PC-9 (cell line): ENCODE data around the gene TMEM200B. TPM values are rescaled to one million over a fixed set of nuclear protein-coding genes. Genes with fewer than 3 reads are reported as not detected.

ENCODE experiments used
- BruUV-seq: library from RNA; stranded (reverse); fragments of 400-500 nt; replicated peaks from 2 replicates; lab custom pipeline; 2021; lab: Mats Ljungman, UMichigan
- CTCF ChIA-PET: fragments of 300-600 bp; sonication (Branson Sonifier 250); formaldehyde crosslinking; loops from one replicate; lab custom pipeline; 2022; ENCODE audit warnings: antibody characterized with exemption; lab: Charles Lee
- POLR2A ChIA-PET: fragments of 300-600 bp; sonication (Branson Sonifier 250); formaldehyde crosslinking; loops from one replicate; lab custom pipeline; 2022; ENCODE audit warnings: antibody characterized with exemption; ENCODE audit not compliant: unreplicated experiment; lab: Charles Lee
- DNase-seq, 2 experiments: peaks; one replicate each; pipeline versions ENCODE4 v3.0.0 to v3.0.0-alpha.2; 2015 to 2022; ENCODE audit warnings: mixed read lengths in 1 of 2
- H2AFZ ChIP-seq: fragments of 200-600 bp; sonication (generic); 2 replicates; pipeline ENCODE4 v1.8.1; 2017; ENCODE audit warnings: antibody characterized with exemption
- H3F3A ChIP-seq: fragments of 200-600 bp; sonication (generic); 2 replicates; pipeline ENCODE4 v1.8.1; 2017; ENCODE audit warnings: antibody characterized with exemption, mild to moderate bottlenecking, low read depth; ENCODE audit not compliant: insufficient read depth
- H3K27ac ChIP-seq: fragments of 200-600 bp; sonication (generic); 2 replicates; pipeline ENCODE4 v1.6.1; 2016; ENCODE audit warnings: mixed run types
- H3K27me3 ChIP-seq: fragments of 200-600 bp; sonication (generic); 2 replicates; pipeline ENCODE4 v1.6.1; 2016; ENCODE audit warnings: low read depth, mixed run types; ENCODE audit not compliant: insufficient read depth
- H3K36me3 ChIP-seq: fragments of 200-600 bp; sonication (generic); 2 replicates; pipeline ENCODE4 v1.6.1; 2016; ENCODE audit warnings: low read depth, mixed run types
- H3K4me1 ChIP-seq: fragments of 200-600 bp; sonication (generic); replicated peaks from 2 replicates; pipeline ENCODE4 v1.6.1; 2016; ENCODE audit warnings: mixed run types; ENCODE audit not compliant: insufficient read depth
- H3K4me2 ChIP-seq: fragments of 200-600 bp; sonication (generic); 2 replicates; pipeline ENCODE4 v1.6.1; 2017; ENCODE audit warnings: mixed run types
- H3K4me3 ChIP-seq: fragments of 200-600 bp; sonication (generic); 2 replicates; pipeline ENCODE4 v1.6.1; 2016; ENCODE audit warnings: mixed run types
- H3K79me2 ChIP-seq: fragments of 200-600 bp; sonication (generic); 2 replicates; pipeline ENCODE4 v1.6.1; 2017; ENCODE audit warnings: low read depth, mixed run types
- H3K9me2 ChIP-seq: fragments of 200-600 bp; sonication (generic); 2 replicates; pipeline ENCODE4 v1.8.1; 2017; ENCODE audit warnings: mild to moderate bottlenecking; ENCODE audit not compliant: insufficient read depth
- H3K9me3 ChIP-seq: fragments of 200-600 bp; sonication (generic); 2 replicates; pipeline ENCODE4 v1.8.1; 2016; ENCODE audit warnings: low read depth; ENCODE audit not compliant: insufficient read depth
- H4K20me1 ChIP-seq: fragments of 200-600 bp; sonication (generic); 2 replicates; pipeline ENCODE4 v1.8.1; 2017; ENCODE audit not compliant: insufficient read depth
- EZH2 ChIP-seq: fragments of 200-600 bp; sonication (generic); IDR thresholded peaks from 2 replicates; pipeline ENCODE4 v1.8.0; 2017; ENCODE audit warnings: antibody characterized with exemption, low read depth
- intact Hi-C: fragments of 100-400 bp; cut with micrococcal nuclease; formaldehyde crosslinking; loops from one replicate; pipeline ENCODE4 v1.10.0; 2022; ENCODE audit not compliant: unreplicated experiment
- total RNA-seq: library from RNA; stranded (reverse); gene quantifications from 2 replicates; pipeline ENCODE4 v1.2.3, GENCODE V29; 2021
- TF ChIP-seq, protein P1 (sequence below): fragments of 200-600 bp; sonication (generic); conservative IDR thresholded peaks from 2 replicates; pipeline ENCODE4 v1.6.1; 2017; ENCODE audit warnings: mixed run types, antibody characterized with exemption, mild to moderate bottlenecking, moderate library complexity

The TMEM200B gene
- total RNA-seq, 1 experiment from 2014 or later = 1.1 TPM

DNA sequence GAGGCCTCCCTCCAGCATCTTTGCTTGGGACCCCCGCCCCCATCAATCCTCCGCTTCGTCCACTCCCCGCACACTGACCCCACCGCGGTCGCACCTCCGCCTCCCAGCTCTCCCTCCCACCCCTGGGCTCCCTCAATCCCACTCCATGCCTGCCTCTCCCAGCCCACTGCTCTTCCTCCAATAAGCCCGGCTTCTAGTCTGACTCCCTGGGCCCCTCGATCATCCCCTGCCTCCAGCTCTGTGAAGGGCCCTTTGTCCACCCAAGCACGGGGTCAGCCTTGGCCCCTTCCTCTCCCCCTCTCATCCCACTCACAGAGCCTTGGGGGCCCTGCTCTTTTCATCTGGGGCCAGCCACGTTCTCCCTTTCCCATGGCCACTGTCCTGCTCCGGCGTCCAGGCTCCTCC is 1.5 kb upstream of the TMEM200B start:
- POLR2A ChIA-PET = interaction anchor here (0.5 to 0.6 kb wide), 3 partner anchors 19 to 1932 kb away, joined by 3 to 35 read pairs (median 3); partner anchors contain the start of gene GMEB1
- intact Hi-C loops = no loop called here
- Histone ChIP-seq H2AFZ (no peak overlapping the region), H3K79me2 (no peaks in the 10 kb centered on the region), H3K27ac (no peak overlapping the region), H3K27me3 (0 out of 2 replicates have a peak, but pooled peaks cover 3% of the 10 kb centered on the region), H3K9me3 (no peaks in the 10 kb centered on the region), H3K9me2 (no peaks in the 10 kb centered on the region), H4K20me1 (no peaks in the 10 kb centered on the region), H3K36me3 (no peaks in the 10 kb centered on the region), H3F3A (no peaks in the 10 kb centered on the region), H3K4me1 (no peaks in the 10 kb centered on the region), H3K4me3 (no peak overlapping the region), H3K4me2 (peak overlapping the region; percentile 88; the same call in 1 of the 2 replicates)
- TSS peak; percentile 35 for BruUV-seq
- DNase-seq = no peak
- TF ChIP-seq EZH2 = no peak
- TF ChIP-seq, protein P1, sequence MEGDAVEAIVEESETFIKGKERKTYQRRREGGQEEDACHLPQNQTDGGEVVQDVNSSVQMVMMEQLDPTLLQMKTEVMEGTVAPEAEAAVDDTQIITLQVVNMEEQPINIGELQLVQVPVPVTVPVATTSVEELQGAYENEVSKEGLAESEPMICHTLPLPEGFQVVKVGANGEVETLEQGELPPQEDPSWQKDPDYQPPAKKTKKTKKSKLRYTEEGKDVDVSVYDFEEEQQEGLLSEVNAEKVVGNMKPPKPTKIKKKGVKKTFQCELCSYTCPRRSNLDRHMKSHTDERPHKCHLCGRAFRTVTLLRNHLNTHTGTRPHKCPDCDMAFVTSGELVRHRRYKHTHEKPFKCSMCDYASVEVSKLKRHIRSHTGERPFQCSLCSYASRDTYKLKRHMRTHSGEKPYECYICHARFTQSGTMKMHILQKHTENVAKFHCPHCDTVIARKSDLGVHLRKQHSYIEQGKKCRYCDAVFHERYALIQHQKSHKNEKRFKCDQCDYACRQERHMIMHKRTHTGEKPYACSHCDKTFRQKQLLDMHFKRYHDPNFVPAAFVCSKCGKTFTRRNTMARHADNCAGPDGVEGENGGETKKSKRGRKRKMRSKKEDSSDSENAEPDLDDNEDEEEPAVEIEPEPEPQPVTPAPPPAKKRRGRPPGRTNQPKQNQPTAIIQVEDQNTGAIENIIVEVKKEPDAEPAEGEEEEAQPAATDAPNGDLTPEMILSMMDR = no peak
- CTCF ChIA-PET = interaction anchor here (0.5 kb wide), 1 partner anchor 33 kb away, joined by 10 read pairs; no protein-coding TSS in a partner anchor

DNA sequence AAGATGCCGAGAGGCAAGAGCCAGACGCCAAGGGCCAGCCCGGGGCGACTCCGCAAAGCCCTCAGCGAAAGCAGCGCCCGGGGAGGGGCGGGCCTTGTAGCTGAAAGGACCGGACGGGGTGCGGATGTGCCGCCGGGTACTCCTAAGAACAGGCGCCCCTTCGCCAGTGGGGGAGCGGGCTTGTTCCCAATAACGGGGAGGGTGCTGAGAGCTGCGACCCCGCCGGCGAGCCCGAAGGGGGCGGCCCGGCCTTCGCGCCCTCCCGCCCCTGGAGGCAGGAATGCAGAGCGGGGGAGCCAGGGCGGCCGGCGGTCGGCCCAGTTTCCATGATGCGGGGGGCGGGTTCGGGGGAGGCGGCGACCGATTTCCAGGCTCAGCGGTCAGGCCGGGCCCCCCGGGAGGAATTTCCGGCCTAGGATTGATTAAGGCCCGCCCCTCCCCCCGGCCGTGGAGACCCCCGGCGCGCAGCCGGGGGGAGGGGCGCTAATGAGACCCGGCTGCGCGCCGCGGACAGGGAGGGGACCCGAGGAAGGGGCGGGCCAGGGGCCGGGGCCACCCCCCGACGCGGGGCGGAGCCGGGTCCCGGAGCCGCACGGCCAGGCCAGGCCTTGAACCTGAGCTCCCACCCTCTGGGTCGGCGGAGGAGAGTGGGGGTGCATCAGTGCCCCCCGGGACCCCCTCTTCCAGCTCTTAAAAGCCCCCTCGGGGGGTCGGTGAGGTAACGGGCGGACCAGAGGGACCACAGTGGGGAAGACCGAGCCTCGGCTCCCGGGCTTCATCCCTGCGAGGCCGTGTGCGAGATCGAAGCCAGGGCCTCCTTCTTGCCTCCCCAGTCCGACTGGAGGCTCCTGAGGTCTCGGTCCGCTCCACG is 898 bp upstream of the TMEM200B start:
- intact Hi-C loops = no loop called here
- TF ChIP-seq, protein P1 = peak; percentile 58
- TF ChIP-seq EZH2 = no peak
- Histone ChIP-seq H3K9me2 (no peaks in the 10 kb centered on the region), H4K20me1 (no peaks in the 10 kb centered on the region), H3K4me1 (no peaks in the 10 kb centered on the region), H3F3A (no peaks in the 10 kb centered on the region), H3K9me3 (no peaks in the 10 kb centered on the region), H3K27me3 (0 out of 2 replicates have a peak, but pooled peaks cover 3% of the 10 kb centered on the region), H3K27ac (no peak overlapping the region), H3K4me2 (peak overlapping the region; percentile 88), H3K36me3 (no peaks in the 10 kb centered on the region), H3K79me2 (no peaks in the 10 kb centered on the region), H3K4me3 (peak overlapping the region; percentile 53), H2AFZ (peak overlapping the region; percentile 80)
- ChIA-PET CTCF (interaction anchor here (0.5 to 1.1 kb wide), 2 partner anchors 9 to 32 kb away, joined by 3 to 10 read pairs; no protein-coding TSS in a partner anchor), POLR2A (interaction anchor here (0.5 to 0.7 kb wide), 4 partner anchors 18 to 1932 kb away, joined by 3 to 35 read pairs (median 4); partner anchors contain the start of genes GMEB1 and YTHDF2)
- no TSS peak for BruUV-seq
- DNase-seq = peak in 1 of 2 experiments; percentile 70

DNA sequence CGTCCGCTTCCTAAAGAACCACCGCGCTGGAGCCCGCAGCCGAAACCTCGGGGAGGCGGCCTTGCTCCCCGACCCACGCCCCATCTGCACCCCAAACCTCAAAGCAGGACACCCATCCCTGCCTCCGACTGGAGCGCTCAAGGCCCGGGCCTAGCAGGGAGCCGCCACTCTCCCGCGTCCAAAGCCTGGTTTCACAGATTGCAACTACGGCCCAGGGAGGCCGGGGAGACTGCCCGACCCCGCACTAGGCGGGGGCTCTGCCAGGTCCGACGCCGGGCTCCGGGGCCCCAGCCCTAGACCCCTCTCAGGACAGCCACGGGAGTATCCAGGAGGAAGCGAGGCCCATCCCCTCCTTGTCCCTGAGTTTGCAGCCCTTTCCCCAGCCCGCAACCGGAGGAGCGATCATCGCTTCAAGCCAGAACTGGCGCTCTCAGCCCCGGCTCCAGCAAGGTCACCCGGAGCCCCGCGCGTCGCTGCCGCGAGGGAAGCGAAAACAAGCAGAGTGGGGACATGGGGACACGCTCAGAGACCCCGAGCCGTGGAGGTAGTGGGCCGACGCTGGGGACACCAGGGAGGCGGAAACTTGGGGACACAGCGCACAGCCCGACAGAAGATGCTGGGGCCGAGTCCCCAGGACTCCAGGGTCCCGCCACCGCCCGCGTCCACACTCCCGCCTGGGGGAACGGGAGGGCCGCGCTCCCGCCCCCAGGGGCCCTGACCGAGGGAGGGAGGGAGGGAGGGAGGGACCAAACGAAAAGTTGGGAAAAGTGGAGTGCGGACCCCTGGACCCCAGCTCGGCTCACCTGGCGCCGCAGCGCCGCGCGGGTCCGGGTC is 433 bp downstream of the TMEM200B start:
- TF ChIP-seq, protein P1 = no peak
- TF ChIP-seq EZH2 = no peak
- ChIA-PET CTCF (interaction anchor here (1.1 kb wide), 1 partner anchor 10 kb away, joined by 3 read pairs; no protein-coding TSS in a partner anchor), POLR2A (no interaction called here)
- H4K20me1 ChIP-seq = no peaks in the 10 kb centered on the region
- H3K9me3 ChIP-seq = no peaks in the 10 kb centered on the region
- BruUV-seq = no TSS peak
- peak overlapping the region; percentile 70 for H3K4me2 ChIP-seq
- DNase-seq = no peak
- no peaks in the 10 kb centered on the region for H3K36me3 ChIP-seq
- no peaks in the 10 kb centered on the region for H3K79me2 ChIP-seq
- H3K27me3 ChIP-seq = 0 out of 2 replicates have a peak, but pooled peaks cover 2% of the 10 kb centered on the region
- no peak overlapping the region for H2AFZ ChIP-seq
- H3K4me1 ChIP-seq = no peaks in the 10 kb centered on the region
- no peaks in the 10 kb centered on the region for H3F3A ChIP-seq
- intact Hi-C loops = no loop called here
- no peak overlapping the region for H3K27ac ChIP-seq
- H3K9me2 ChIP-seq = no peaks in the 10 kb centered on the region
- no peak overlapping the region for H3K4me3 ChIP-seq
